K562 (cell line): ENCODE data around the gene SREBF1.

Experiments
- CEBPB ChIP-seq: fragments of 450-650 bp; IDR thresholded peaks from 2 replicates; pipeline ENCODE4 v1.6.1; 2016; ENCODE audit warnings: missing genetic modification characterization, missing compliant biosample characterization
- CTCF ChIP-seq, 3 experiments: IDR thresholded peaks in 2 of 3; conservative IDR thresholded peaks in 1 of 3; 2 replicates each; pipeline ENCODE4 v1.5.1; 2011 to 2012; ENCODE audit warnings: low read length in 3 of 3, mild to moderate bottlenecking in 3 of 3, control low read depth in 2 of 3, improper control_type of control experiment in 1 of 3, inconsistent platforms in 1 of 3, low read depth in 1 of 3, mixed read lengths in 1 of 3, moderate library complexity in 1 of 3; ENCODE audit not compliant: insufficient read depth in 2 of 3
- POLR2A ChIP-seq: fragments of 450-650 bp; conservative IDR thresholded peaks from 2 replicates; pipeline ENCODE4 v1.6.1; 2016
- POLR2H ChIP-seq: IDR thresholded peaks from 2 replicates; pipeline ENCODE4 v1.6.1; 2016; ENCODE audit warnings: missing genetic modification characterization, low read depth, mild to moderate bottlenecking, control low read depth, missing compliant biosample characterization, moderate library complexity
- REST ChIP-seq, 2 experiments: fragments of 450-650 bp; formaldehyde crosslinking in 1 of 2; IDR thresholded peaks; 2 replicates each; pipeline versions ENCODE4 v1.4.0 to v1.6.1; 2014 to 2020; ENCODE audit warnings: mild to moderate bottlenecking in 2 of 2, borderline replicate concordance in 1 of 2, low read depth in 1 of 2
- TF ChIP-seq, protein P1 (sequence below): fragments of 150-350 bp; IDR thresholded peaks from 2 replicates; pipeline ENCODE4 v1.6.1; 2014; ENCODE audit warnings: low read depth, mild to moderate bottlenecking, low read length, borderline replicate concordance
- TF ChIP-seq, protein P2 (sequence below): fragments of 450-650 bp; IDR thresholded peaks from 2 replicates; pipeline ENCODE4 v1.6.1; 2017; ENCODE audit warnings: antibody characterized with exemption, mild to moderate bottlenecking

GRCh38 chr17:17812211-17813054, 24.4 kb downstream of the SREBF1 start:
- TF ChIP-seq CTCF (IDR thresholded peaks at IDR 0.05 in 2 of 3, conservative IDR thresholded peaks at IDR 0.05 in 1 of 3; ENCODE audit: insufficient read depth in 2 of 3, low read depth in 1 of 3, low read length in 3 of 3), result peak; percentile 77 to 90 (median 84)
- no peak for TF ChIP-seq CEBPB
- 0 out of 2 replicates have a peak, but pooled peaks have one; percentile 30 for TF ChIP-seq POLR2A
- TF ChIP-seq, protein P1, sequence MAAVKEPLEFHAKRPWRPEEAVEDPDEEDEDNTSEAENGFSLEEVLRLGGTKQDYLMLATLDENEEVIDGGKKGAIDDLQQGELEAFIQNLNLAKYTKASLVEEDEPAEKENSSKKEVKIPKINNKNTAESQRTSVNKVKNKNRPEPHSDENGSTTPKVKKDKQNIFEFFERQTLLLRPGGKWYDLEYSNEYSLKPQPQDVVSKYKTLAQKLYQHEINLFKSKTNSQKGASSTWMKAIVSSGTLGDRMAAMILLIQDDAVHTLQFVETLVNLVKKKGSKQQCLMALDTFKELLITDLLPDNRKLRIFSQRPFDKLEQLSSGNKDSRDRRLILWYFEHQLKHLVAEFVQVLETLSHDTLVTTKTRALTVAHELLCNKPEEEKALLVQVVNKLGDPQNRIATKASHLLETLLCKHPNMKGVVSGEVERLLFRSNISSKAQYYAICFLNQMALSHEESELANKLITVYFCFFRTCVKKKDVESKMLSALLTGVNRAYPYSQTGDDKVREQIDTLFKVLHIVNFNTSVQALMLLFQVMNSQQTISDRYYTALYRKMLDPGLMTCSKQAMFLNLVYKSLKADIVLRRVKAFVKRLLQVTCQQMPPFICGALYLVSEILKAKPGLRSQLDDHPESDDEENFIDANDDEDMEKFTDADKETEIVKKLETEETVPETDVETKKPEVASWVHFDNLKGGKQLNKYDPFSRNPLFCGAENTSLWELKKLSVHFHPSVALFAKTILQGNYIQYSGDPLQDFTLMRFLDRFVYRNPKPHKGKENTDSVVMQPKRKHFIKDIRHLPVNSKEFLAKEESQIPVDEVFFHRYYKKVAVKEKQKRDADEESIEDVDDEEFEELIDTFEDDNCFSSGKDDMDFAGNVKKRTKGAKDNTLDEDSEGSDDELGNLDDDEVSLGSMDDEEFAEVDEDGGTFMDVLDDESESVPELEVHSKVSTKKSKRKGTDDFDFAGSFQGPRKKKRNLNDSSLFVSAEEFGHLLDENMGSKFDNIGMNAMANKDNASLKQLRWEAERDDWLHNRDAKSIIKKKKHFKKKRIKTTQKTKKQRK, result no peak
- TF ChIP-seq, protein P2, sequence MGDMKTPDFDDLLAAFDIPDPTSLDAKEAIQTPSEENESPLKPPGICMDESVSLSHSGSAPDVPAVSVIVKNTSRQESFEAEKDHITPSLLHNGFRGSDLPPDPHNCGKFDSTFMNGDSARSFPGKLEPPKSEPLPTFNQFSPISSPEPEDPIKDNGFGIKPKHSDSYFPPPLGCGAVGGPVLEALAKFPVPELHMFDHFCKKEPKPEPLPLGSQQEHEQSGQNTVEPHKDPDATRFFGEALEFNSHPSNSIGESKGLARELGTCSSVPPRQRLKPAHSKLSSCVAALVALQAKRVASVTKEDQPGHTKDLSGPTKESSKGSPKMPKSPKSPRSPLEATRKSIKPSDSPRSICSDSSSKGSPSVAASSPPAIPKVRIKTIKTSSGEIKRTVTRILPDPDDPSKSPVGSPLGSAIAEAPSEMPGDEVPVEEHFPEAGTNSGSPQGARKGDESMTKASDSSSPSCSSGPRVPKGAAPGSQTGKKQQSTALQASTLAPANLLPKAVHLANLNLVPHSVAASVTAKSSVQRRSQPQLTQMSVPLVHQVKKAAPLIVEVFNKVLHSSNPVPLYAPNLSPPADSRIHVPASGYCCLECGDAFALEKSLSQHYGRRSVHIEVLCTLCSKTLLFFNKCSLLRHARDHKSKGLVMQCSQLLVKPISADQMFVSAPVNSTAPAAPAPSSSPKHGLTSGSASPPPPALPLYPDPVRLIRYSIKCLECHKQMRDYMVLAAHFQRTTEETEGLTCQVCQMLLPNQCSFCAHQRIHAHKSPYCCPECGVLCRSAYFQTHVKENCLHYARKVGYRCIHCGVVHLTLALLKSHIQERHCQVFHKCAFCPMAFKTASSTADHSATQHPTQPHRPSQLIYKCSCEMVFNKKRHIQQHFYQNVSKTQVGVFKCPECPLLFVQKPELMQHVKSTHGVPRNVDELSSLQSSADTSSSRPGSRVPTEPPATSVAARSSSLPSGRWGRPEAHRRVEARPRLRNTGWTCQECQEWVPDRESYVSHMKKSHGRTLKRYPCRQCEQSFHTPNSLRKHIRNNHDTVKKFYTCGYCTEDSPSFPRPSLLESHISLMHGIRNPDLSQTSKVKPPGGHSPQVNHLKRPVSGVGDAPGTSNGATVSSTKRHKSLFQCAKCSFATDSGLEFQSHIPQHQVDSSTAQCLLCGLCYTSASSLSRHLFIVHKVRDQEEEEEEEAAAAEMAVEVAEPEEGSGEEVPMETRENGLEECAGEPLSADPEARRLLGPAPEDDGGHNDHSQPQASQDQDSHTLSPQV, result 0 out of 2 replicates have a peak, but pooled peaks have one; percentile 60
- TF ChIP-seq REST (IDR thresholded peaks at IDR 0.05; ENCODE audit: borderline replicate concordance), result peak; percentile 74
- no peak for TF ChIP-seq REST (CRISPR knock-in tag; IDR thresholded peaks at IDR 0.05; ENCODE audit: low read depth)
- TF ChIP-seq POLR2H (tag), result no peak
